Muscle layer of duodenum (tissue), 2 donors: ENCODE data around the gene MICU1.
"Not testable (repeated sequence)": the region's sequence is repeated elsewhere in the genome, so short reads cannot be mapped to it uniquely, and the experiment has no call there.

Source experiments
- H3K27ac ChIP-seq: one replicate; pipeline ENCODE4 v1.7.0; 2013; ENCODE audit warnings: mild to moderate bottlenecking, low read length
- H3K27me3 ChIP-seq: one replicate; pipeline ENCODE4 v1.7.0; 2013; ENCODE audit warnings: low read depth, mild to moderate bottlenecking, control low read depth, low read length
- H3K36me3 ChIP-seq, 2 donors: one replicate each; pipeline ENCODE4 v1.7.0; 2013; ENCODE audit warnings: low read length in 2 of 2, control low read depth in 1 of 2, mild to moderate bottlenecking in 1 of 2; ENCODE audit not compliant: insufficient read depth in 2 of 2, control insufficient read depth in 1 of 2
- H3K4me1 ChIP-seq, 2 donors: one replicate each; pipeline ENCODE4 v1.7.0; 2013; ENCODE audit warnings: low read length in 2 of 2, mild to moderate bottlenecking in 2 of 2, control low read depth in 1 of 2, moderate library complexity in 1 of 2; ENCODE audit not compliant: insufficient read depth in 2 of 2, control insufficient read depth in 1 of 2
- H3K4me3 ChIP-seq, 2 donors: one replicate each; pipeline ENCODE4 v1.7.0; 2013; ENCODE audit warnings: low read length in 2 of 2, low read depth in 1 of 2, mild to moderate bottlenecking in 1 of 2
- H3K9me3 ChIP-seq, 2 donors: one replicate each; pipeline ENCODE4 v1.7.0; 2013; ENCODE audit warnings: low read length in 2 of 2, control low read depth in 1 of 2, mild to moderate bottlenecking in 1 of 2; ENCODE audit not compliant: control insufficient read depth in 1 of 2
- donor health status: healthy.

The MICU1 gene, protein sequence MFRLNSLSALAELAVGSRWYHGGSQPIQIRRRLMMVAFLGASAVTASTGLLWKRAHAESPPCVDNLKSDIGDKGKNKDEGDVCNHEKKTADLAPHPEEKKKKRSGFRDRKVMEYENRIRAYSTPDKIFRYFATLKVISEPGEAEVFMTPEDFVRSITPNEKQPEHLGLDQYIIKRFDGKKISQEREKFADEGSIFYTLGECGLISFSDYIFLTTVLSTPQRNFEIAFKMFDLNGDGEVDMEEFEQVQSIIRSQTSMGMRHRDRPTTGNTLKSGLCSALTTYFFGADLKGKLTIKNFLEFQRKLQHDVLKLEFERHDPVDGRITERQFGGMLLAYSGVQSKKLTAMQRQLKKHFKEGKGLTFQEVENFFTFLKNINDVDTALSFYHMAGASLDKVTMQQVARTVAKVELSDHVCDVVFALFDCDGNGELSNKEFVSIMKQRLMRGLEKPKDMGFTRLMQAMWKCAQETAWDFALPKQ

DNA sequence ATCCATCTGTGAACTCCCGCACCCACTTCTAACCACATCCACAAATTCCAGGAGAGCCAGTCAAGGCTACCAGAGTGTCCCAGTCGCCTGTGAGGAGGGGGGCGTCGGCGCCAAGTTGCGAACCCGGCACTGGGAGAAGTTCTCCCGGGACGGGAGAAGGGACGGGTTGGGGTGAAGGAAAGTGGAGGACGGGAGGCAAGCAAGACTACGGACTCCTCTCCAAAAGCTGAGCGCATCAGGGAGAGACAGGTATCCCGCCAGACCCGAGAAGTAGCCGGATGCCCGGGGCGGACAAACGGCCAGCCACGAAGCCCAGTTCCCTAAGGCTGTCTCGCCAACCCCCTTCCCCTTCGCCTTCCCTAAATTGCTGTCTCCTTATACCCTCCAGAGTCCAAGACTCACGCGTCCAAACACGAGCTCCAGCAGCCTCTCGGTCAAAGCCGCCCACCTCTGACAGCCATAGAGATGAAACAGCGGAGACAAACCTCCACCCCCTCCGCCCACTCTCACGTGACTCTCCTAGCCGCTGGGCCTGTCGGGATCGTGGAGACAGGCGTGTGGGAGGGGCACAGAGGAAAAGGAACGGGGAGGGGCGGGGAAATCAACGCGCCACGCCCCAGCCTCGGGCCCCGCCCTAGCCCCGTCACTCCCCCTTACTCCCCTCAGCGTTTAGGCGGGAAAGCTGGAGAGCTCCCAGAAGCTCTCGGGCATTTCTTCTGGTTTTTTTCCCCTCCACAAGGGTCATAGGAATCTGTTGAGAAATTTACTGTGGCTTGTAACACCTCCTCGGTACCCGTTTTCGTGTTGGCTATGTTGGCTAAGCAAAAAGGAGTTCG, at the start of gene MICU1:
MICU1 (minus strand) TSS at position 472 of the 836 bp plus-strand sequence. CDS start 59,286 bp downstream, outside the sequence.
- Histone ChIP-seq H3K27me3 (no peaks in the 10 kb centered on the region), H3K27ac (peak within 1 kb of the TSS; percentile 95), H3K4me1 (peaks cover 7 to 8% of the 10 kb centered on the region in 2 donors), H3K9me3 (no peaks in the 10 kb centered on the region), H3K4me3 (peak within 1 kb of the TSS; percentile 81 to 97), H3K36me3 (no peaks in the 10 kb centered on the region)

DNA sequence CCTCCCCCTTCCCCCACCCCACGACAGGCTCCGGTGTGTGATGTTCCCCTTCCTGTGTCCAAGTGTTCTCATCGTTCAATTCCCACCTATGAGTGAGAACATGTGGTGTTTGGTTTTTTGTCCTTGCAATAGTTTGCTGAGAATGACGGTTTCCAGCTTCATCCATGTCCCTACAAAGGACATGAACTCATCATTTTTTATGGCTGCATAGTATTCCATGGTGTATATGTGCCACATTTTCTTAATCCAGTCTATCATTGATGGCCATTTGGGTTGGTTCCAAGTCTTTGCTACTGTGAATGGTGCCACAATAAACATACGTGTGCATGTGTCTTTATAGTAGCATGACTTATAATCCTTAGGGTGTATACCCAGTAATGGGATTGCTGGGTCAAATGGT, 48.3 kb upstream of the MICU1 start:
- not testable (repeated sequence) for H3K27me3 ChIP-seq, H3K27ac ChIP-seq, H3K36me3 ChIP-seq, H3K4me3 ChIP-seq, H3K4me1 ChIP-seq, H3K9me3 ChIP-seq

DNA sequence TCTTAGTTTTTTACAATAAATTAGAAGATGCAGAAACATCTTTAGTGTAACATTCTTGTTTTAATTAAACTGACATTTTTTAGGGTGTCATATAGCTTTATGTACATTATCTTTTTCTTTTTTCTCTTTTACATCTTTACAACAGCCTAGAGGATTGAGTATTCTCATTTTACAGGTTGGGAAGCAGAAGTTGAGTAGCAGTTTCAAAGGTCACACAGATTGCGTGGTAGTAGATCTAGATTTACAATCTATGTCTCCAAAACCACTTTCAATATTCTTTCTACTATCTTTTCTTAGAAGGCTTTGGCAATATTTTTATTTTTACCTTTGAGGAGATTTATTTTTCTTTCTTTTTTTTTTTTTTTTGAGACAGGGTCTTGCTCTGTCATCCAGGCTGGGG, 47.4 kb upstream of the MICU1 start:
- Histone ChIP-seq H3K27ac (no peak overlapping the region), H3K4me3 (no peak overlapping the region), H3K27me3 (no peaks in the 10 kb centered on the region), H3K36me3 (no peaks in the 10 kb centered on the region), H3K9me3 (no peaks in the 10 kb centered on the region), H3K4me1 (no peaks in the 10 kb centered on the region)

DNA sequence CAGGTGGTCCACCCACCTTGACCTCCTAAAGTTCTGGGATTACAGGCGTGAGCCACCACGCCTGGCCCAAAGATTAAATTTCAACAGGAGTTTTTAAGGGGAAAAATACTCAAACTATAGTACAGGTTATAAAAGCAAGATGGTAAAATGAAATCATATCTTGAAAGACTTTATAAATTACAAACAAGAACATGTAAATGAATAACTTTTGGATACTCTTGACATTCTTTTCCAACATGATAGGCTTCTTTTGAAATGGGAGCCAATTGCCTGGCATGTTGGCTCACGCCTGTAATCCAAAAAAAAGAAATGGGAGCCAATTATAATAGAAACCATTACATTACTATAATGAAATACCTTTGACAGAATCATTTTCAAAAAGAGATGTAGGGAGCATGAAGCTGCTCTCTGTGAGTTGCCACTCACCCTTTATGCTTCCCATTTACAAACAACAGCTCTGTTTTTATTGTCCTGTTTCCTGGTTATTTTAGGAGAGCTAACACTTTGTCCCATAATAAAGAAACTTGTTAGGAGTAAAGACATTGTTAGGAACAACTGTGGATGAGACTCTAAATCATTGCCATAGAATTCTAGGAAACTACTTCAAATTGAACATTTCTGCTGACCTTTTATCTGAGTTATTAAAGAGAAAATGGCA, 41.5 kb upstream of the MICU1 start:
- H3K27me3 ChIP-seq: no peaks in the 10 kb centered on the region
- no peaks in the 10 kb centered on the region for H3K36me3 ChIP-seq
- no peak overlapping the region for H3K27ac ChIP-seq

DNA sequence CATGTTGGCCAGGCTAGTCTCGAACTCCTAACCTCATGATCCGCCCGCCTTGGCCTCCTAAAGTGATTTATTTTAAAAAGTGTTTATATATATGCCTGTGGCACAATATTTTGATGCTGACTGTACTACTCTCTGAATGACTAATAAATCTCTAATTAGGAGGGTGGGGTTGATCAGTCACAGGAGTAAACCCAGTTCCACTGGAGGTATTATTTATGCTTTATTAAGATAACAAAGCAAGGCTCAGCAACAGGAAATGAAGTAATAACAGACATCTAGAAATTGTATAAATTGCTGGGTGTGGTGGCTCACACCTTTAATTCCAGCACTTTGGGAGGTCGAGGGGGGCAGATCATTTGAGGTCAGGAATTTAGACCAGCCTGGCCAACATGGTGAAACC, 40.0 kb upstream of the MICU1 start:
- H3K9me3 ChIP-seq: no peaks in the 10 kb centered on the region
- H3K27ac ChIP-seq: no peak overlapping the region
- H3K36me3 ChIP-seq: no peaks in the 10 kb centered on the region
- H3K4me1 ChIP-seq: no peaks in the 10 kb centered on the region
- H3K27me3 ChIP-seq: no peaks in the 10 kb centered on the region
- H3K4me3 ChIP-seq: no peak overlapping the region

More for the DNA sequence above, 41.5 kb upstream of the MICU1 start:
- Histone ChIP-seq H3K4me1 (no peaks in the 10 kb centered on the region), H3K9me3 (no peaks in the 10 kb centered on the region), H3K4me3 (no peak overlapping the region)

DNA sequence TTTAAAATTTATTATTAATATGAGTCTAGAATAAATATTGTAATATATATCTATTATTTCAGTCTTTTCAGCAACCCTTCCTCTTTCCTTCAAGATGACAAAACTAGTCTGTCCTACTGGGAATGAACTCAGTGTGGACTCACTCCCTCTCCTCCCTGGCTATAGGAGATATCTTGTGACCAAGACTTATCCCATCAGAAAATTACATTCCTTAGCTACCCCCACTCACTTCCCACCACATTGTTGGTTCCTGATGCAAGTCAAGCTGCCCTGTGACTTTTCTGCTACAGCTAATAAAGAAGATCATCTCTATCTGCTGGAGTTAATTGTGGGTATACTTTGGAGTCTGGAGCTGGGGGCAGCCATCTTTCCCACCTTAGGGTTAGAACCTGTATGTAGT, 38.1 kb upstream of the MICU1 start:
- Histone ChIP-seq H3K27ac (no peak overlapping the region), H3K4me3 (no peak overlapping the region), H3K9me3 (no peaks in the 10 kb centered on the region), H3K4me1 (no peaks in the 10 kb centered on the region), H3K36me3 (no peaks in the 10 kb centered on the region), H3K27me3 (no peaks in the 10 kb centered on the region)

DNA sequence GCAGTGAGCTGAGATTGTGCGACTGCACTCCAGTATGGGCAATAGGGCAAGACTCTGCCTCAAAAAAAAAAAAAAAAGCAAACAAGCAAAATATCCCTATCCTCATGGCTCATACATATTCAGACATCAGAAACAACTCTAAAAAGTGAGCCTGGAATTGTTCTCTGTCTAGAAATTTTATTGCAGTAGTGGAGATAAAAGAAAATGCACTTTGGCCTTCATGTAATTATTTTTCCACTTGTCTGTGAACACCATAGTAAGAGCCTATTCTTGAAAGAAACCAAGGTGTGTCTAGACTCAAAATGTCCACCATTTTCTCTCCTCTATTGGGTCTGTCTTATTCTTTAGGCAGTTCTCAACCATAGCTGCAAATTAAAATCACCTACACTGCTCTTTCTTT, 35.6 kb upstream of the MICU1 start:
- no peaks in the 10 kb centered on the region for H3K9me3 ChIP-seq
- H3K27me3 ChIP-seq: no peaks in the 10 kb centered on the region
- no peaks in the 10 kb centered on the region for H3K4me1 ChIP-seq
- H3K36me3 ChIP-seq: no peaks in the 10 kb centered on the region
- H3K27ac ChIP-seq: no peak overlapping the region
- no peak overlapping the region for H3K4me3 ChIP-seq

DNA sequence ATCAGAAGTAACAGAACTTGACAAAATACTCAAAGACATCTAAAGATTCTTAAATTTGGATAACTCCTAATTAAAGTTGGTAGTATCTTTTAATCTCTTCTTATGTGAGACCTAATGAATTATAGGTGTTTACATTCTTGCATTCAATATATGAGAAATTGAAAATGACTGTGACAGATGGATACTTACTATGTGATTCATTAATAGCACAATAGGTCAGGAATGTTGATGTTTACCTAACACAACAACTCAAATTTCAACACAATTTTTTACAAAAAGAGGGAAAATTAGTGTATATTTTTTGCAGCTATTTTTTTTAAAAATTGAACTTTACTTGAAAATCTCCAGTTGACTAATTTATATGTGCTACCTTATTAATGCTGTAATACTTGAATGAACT, 34.3 kb upstream of the MICU1 start:
- no peaks in the 10 kb centered on the region for H3K9me3 ChIP-seq
- H3K4me1 ChIP-seq: no peaks in the 10 kb centered on the region
- no peak overlapping the region for H3K27ac ChIP-seq
- H3K27me3 ChIP-seq: no peaks in the 10 kb centered on the region
- no peak overlapping the region for H3K4me3 ChIP-seq
- no peaks in the 10 kb centered on the region for H3K36me3 ChIP-seq

DNA sequence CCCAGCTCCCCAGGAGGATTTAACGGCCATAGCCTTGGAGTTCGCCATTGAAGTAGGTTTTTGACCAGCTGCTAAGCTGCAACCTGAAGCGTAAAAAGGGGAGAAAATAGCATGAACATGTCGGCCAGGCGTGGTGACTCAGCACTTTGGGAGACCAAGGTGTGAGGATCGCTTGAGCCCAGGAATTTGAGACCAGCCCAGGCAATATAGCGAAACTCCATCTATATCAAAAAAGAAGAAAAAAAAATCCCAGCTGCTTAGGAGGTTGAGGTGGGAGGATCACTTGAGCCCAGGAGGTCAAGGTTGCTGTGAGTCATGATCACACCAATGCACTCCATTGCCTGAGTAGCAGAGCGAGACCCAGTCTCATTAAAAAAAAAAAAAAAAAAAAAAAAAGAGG, 33.8 kb upstream of the MICU1 start:
- H3K9me3 ChIP-seq: no peaks in the 10 kb centered on the region
- H3K4me1 ChIP-seq: no peaks in the 10 kb centered on the region
- H3K27ac ChIP-seq: no peak overlapping the region
- no peak overlapping the region for H3K4me3 ChIP-seq
- H3K36me3 ChIP-seq: no peaks in the 10 kb centered on the region
- no peaks in the 10 kb centered on the region for H3K27me3 ChIP-seq

DNA sequence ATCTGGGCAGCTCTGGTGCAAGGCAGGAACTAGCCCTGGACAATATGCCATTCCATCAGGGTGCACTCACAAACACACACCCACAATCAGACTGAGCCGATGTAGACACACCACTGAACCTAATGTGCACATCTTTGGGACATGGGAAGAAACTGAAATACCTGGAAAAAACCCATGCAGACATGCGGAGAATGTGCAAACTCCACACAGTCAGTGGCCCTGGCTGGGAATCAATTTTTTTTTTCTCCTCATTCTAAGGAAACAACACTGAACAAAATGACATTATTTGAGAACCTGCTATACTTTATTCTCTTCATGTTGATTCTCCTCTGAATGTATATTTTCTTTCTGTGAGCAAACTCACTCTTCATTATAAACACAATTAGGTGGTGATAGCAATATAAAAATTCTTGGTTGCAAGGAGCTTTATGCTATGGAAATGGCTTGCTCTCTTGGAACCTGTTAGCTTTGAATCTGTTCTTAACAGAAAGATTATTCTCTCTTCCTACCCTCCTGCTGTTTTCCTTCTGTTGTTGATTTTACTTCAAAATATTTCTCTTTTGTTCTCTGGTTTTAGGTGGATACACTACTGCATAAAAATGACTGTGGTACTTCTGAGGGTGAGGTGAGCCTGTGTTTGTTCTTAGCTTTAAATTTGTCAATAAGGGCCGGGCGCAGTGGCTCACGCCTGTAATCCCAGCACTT, 33.0 kb upstream of the MICU1 start:
- no peaks in the 10 kb centered on the region for H3K27me3 ChIP-seq
- no peaks in the 10 kb centered on the region for H3K4me1 ChIP-seq
- no peaks in the 10 kb centered on the region for H3K36me3 ChIP-seq
- H3K9me3 ChIP-seq: no peaks in the 10 kb centered on the region
- no peak overlapping the region for H3K27ac ChIP-seq
- no peak overlapping the region for H3K4me3 ChIP-seq

DNA sequence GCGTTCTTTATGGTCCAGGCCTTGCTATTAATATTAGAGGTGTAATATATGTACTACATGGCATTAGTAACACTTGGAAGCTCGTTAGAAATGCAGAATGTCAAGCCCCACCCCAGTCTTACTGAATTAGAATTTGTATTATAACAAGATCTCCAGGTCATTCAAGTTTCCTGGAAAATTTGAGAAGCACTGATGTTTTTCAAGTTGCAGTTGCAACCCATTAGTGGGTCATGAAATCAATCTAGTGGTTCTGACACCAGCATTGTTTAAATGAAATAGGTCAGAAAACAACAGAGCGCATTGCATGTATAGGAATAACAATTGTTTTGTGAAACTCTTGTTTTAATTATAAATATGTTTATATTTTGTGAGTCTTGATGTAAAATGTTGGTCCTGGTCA, 28.8 kb upstream of the MICU1 start:
- no peaks in the 10 kb centered on the region for H3K9me3 ChIP-seq
- H3K27ac ChIP-seq: no peak overlapping the region
- H3K4me3 ChIP-seq: no peak overlapping the region
- no peaks in the 10 kb centered on the region for H3K36me3 ChIP-seq
- no peaks in the 10 kb centered on the region for H3K4me1 ChIP-seq
- H3K27me3 ChIP-seq: no peaks in the 10 kb centered on the region
